B cell (primary cell): ENCODE measurements around the gene RABGAP1L. TPM values are rescaled to one million over a fixed set of nuclear protein-coding genes. Genes with fewer than 3 reads are reported as not detected.

Experiments used
- ATAC-seq: fragments of 200-7000 bp; cut with Tn5 transposase; one replicate; pipeline ENCODE4 v1.10.0; 2021; ENCODE audit warnings: low read depth, mild to moderate bottlenecking, moderate number of reproducible peaks, moderate library complexity
- CTCF ChIA-PET: fragments of 350-600 bp; sonication (Branson Sonifier 250); formaldehyde crosslinking; loops from one replicate; lab custom pipeline; 2021; ENCODE audit warnings: antibody characterized with exemption, inconsistent platforms; lab: Charles Lee
- POLR2A ChIA-PET: fragments of 350-600 bp; sonication (Branson Sonifier 250); formaldehyde crosslinking; loops from one replicate; lab custom pipeline; 2021; ENCODE audit warnings: antibody characterized with exemption; lab: Charles Lee
- DNase-seq: peaks from one replicate; pipeline ENCODE4 v3.0.0; 2013
- H2AFZ ChIP-seq: 2 replicates; pipeline ENCODE4 v1.6.1; 2012; ENCODE audit warnings: mild to moderate bottlenecking, low read depth, low read length; ENCODE audit not compliant: insufficient read depth, poor library complexity, severe bottlenecking
- H3K27ac ChIP-seq, 2 donors: 1 replicate in 1 of 2; 2 replicates in 1 of 2; pipeline ENCODE4 v1.5.1; 2012 to 2013; ENCODE audit warnings: low read length in 2 of 2, mild to moderate bottlenecking in 2 of 2, moderate library complexity in 1 of 2
- H3K27me3 ChIP-seq, 4 experiments: fragments of 200-600 bp in 1 of 4; sonication (generic) in 1 of 4; replicated peaks in 1 of 4; 1 replicate in 2 of 4; 2 replicates in 2 of 4; pipeline versions ENCODE4 v1.6.1 to v1.7.0; 2013 to 2016; ENCODE audit warnings: low read length in 3 of 4, mild to moderate bottlenecking in 2 of 4, mixed read lengths in 1 of 4, moderate library complexity in 1 of 4; ENCODE audit not compliant: insufficient read depth in 4 of 4, control insufficient read depth in 3 of 4; ENCODE audit errors: control extremely low read depth in 1 of 4
- H3K36me3 ChIP-seq, 2 experiments: replicated peaks in 1 of 2; 1 replicate in 1 of 2; 2 replicates in 1 of 2; pipeline versions ENCODE4 v1.6.1 to v1.7.1; 2013; ENCODE audit warnings: low read length in 1 of 2; ENCODE audit not compliant: insufficient read depth in 2 of 2, control insufficient read depth in 1 of 2; ENCODE audit errors: control extremely low read depth in 1 of 2, extremely low read depth in 1 of 2
- H3K4me1 ChIP-seq, 2 donors: fragments of 200-600 bp in 1 of 2; sonication (generic) in 1 of 2; 1 replicate in 1 of 2; 2 replicates in 1 of 2; pipeline versions ENCODE4 v1.5.1 to v1.6.1; 2013 to 2017; ENCODE audit warnings: low read length in 2 of 2; ENCODE audit not compliant: control insufficient read depth in 2 of 2, insufficient read depth in 2 of 2
- H3K4me2 ChIP-seq: replicated peaks from 2 replicates; pipeline ENCODE3; 2012; ENCODE audit warnings: mild to moderate bottlenecking, low read depth, low read length; ENCODE audit not compliant: poor library complexity, severe bottlenecking
- H3K4me3 ChIP-seq, 5 experiments: fragments of 200-600 bp in 1 of 5; sonication (generic) in 1 of 5; 1 replicate in 3 of 5; 2 replicates in 2 of 5; pipeline versions ENCODE4 v1.5.1 to v1.7.0; 2011 to 2016; ENCODE audit warnings: low read length in 4 of 5, mild to moderate bottlenecking in 4 of 5, low read depth in 2 of 5, control low read depth in 1 of 5, moderate library complexity in 1 of 5; ENCODE audit not compliant: insufficient read depth in 1 of 5; ENCODE audit errors: control extremely low read depth in 1 of 5, extremely low read depth in 1 of 5
- H3K79me2 ChIP-seq: fragments of 200-600 bp; sonication (generic); one replicate; pipeline ENCODE4 v1.6.0; 2016; ENCODE audit warnings: low read length; ENCODE audit not compliant: control insufficient read depth, insufficient read depth
- H3K9ac ChIP-seq: fragments of 200-600 bp; sonication (generic); 2 replicates; pipeline ENCODE4 v1.6.1; 2017; ENCODE audit warnings: mild to moderate bottlenecking, low read length, moderate library complexity
- H3K9me3 ChIP-seq, 3 donors: one replicate each; pipeline versions ENCODE4 v1.6.1 to v1.7.1; 2013; ENCODE audit warnings: low read length in 2 of 3; ENCODE audit not compliant: control insufficient read depth in 2 of 3, insufficient read depth in 1 of 3; ENCODE audit errors: control extremely low read depth in 1 of 3
- H4K20me1 ChIP-seq: 2 replicates; pipeline ENCODE4 v1.6.0; 2012; ENCODE audit warnings: mild to moderate bottlenecking, low read length; ENCODE audit not compliant: insufficient read depth, control insufficient read depth, poor library complexity, severe bottlenecking
- H3K27ac Mint-ChIP-seq: one replicate; pipeline ENCODE4 v1.8.0; 2021; ENCODE audit warnings: mixed read lengths
- H3K27me3 Mint-ChIP-seq: one replicate; pipeline ENCODE4 v1.8.0; 2021; ENCODE audit warnings: mixed read lengths
- H3K4me1 Mint-ChIP-seq: one replicate; pipeline ENCODE4 v1.8.0; 2021; ENCODE audit warnings: mixed read lengths
- H3K4me3 Mint-ChIP-seq: one replicate; pipeline ENCODE4 v1.8.0; 2021; ENCODE audit warnings: mixed read lengths
- H3K9me3 Mint-ChIP-seq: one replicate; pipeline ENCODE4 v1.8.0; 2022; ENCODE audit warnings: mixed read lengths; ENCODE audit not compliant: insufficient read depth
- EZH2 ChIP-seq: IDR thresholded peaks from 2 replicates; pipeline ENCODE4 v1.6.1; 2012; ENCODE audit warnings: borderline replicate concordance, low read depth, mild to moderate bottlenecking, moderate library complexity, low read length; ENCODE audit not compliant: insufficient read depth, poor library complexity, severe bottlenecking
- WGBS: methylation state at CpG from one replicate; pipeline ENCODE4 v1.1.5; 2013; ENCODE audit warnings: missing lambda C conversion rate; ENCODE audit not compliant: insufficient coverage; 5-methylcytosine and 5-hydroxymethylcytosine counted together
- intact Hi-C: fragments of 100-400 bp; cut with micrococcal nuclease; formaldehyde crosslinking; loops from one replicate; pipeline ENCODE4 v1.10.0; 2022
- polyA plus RNA-seq: library from polyadenylated mRNA; depleted of rRNA; stranded (reverse); fragments of >200 nt; gene quantifications from 2 replicates; pipeline ENCODE4 v1.2.3, GENCODE V29; 2012
- total RNA-seq, 2 donors: library from RNA; stranded (reverse); fragments of 120-200 nt in 1 of 2; gene quantifications; 1 replicate in 1 of 2; 2 replicates in 1 of 2; pipeline versions ENCODE4 v1.2.3 to v1.2.4, GENCODE V29; 2013 to 2022
- TF ChIP-seq, protein P1 (sequence below): fragments of 200-600 bp; IDR thresholded peaks from one replicate; pipeline ENCODE4 v1.8.0; 2022; ENCODE audit warnings: antibody characterized with exemption, mild to moderate bottlenecking

RABGAP1L gene
- total and polyA plus RNA-seq, 2 donors (not counting 1 experiment from before 2014, with no cell fraction given) = 34.9 to 159 TPM

- ATAC-seq (no peak), DNase-seq (no peak)
- Histone ChIP-seq H3K27me3 (no peaks in the 10 kb centered on the region), H3K79me2 (no peaks in the 10 kb centered on the region), H3K4me1 (no peaks in the 10 kb centered on the region), H3K36me3 (no peaks in the 10 kb centered on the region), H3K4me2 (no peak overlapping the region), H4K20me1 (no peaks in the 10 kb centered on the region), H3K27ac (no peak overlapping the region), H3K9me3 (no peaks in the 10 kb centered on the region), H3K4me3 (no peak overlapping the region), H2AFZ (no peak overlapping the region), H3K9ac (no peak overlapping the region)
- Mint-ChIP-seq H3K27ac (no peak overlapping the region), H3K4me3 (no peak overlapping the region), H3K4me1 (peaks cover 11% of the 10 kb centered on the region), H3K9me3 (no peaks in the 10 kb centered on the region), H3K27me3 (no peaks in the 10 kb centered on the region)
- POLR2A ChIA-PET = no interaction called here
- no CpG with 5 or more reads among the region's 2 CpGs for WGBS
- intact Hi-C loops = no loop called here
- CTCF ChIA-PET = interaction anchor here (0.8 to 4.7 kb wide), 4 partner anchors 21 to 358 kb away, joined by 3 to 40 read pairs (median 7); no protein-coding TSS in a partner anchor
- TF ChIP-seq, protein P1, sequence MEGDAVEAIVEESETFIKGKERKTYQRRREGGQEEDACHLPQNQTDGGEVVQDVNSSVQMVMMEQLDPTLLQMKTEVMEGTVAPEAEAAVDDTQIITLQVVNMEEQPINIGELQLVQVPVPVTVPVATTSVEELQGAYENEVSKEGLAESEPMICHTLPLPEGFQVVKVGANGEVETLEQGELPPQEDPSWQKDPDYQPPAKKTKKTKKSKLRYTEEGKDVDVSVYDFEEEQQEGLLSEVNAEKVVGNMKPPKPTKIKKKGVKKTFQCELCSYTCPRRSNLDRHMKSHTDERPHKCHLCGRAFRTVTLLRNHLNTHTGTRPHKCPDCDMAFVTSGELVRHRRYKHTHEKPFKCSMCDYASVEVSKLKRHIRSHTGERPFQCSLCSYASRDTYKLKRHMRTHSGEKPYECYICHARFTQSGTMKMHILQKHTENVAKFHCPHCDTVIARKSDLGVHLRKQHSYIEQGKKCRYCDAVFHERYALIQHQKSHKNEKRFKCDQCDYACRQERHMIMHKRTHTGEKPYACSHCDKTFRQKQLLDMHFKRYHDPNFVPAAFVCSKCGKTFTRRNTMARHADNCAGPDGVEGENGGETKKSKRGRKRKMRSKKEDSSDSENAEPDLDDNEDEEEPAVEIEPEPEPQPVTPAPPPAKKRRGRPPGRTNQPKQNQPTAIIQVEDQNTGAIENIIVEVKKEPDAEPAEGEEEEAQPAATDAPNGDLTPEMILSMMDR = no peak
- no peak for TF ChIP-seq EZH2
These were observed 607.4 kb downstream of the RABGAP1L start for GRCh38 chr1:174766727-174767126.

DNA sequence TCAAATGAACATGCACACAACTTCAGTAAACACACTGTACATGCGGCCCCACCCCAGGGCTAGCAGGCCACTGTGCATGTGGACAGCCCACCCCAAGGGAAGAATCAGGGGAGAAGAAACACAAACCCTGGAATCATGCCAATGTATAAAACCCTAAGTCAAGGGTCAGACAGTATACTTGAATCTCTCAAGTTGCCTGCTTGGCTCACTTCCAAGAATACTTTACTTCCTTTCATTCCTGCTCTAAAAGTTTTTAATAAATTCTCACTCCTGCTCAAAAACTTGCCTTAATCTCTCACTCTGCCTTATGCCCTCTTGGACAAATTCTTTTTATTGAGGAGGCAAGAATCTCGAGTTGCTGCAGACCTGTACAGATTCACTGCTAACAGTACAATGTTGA lies 609.2 kb downstream of the RABGAP1L start:
- H3K27me3 Mint-ChIP-seq = no peaks in the 10 kb centered on the region
- Histone ChIP-seq H4K20me1 (no peaks in the 10 kb centered on the region), H3K36me3 (no peaks in the 10 kb centered on the region), H3K27ac (no peak overlapping the region), H3K4me3 (no peak overlapping the region), H3K9ac (no peak overlapping the region), H3K27me3 (no peaks in the 10 kb centered on the region), H3K9me3 (no peaks in the 10 kb centered on the region), H3K79me2 (no peaks in the 10 kb centered on the region), H3K4me2 (no peak overlapping the region), H3K4me1 (no peaks in the 10 kb centered on the region), H2AFZ (no peak overlapping the region)
- POLR2A ChIA-PET = no interaction called here
- intact Hi-C loops = no loop called here
- 80% methylated on average over 1 of the region's 2 CpGs for WGBS
- no peaks in the 10 kb centered on the region for H3K9me3 Mint-ChIP-seq
- CTCF ChIA-PET = interaction anchor here (1.0 to 4.7 kb wide), 2 partner anchors 216 to 231 kb away, joined by 4 to 40 read pairs; no protein-coding TSS in a partner anchor
- H3K4me1 Mint-ChIP-seq = peaks cover 11% of the 10 kb centered on the region
- TF ChIP-seq EZH2 = no peak
- TF ChIP-seq, protein P1 = no peak
- no peak overlapping the region for H3K4me3 Mint-ChIP-seq
- peak overlapping the region; percentile 47 for H3K27ac Mint-ChIP-seq
- ATAC-seq (no peak), DNase-seq (no peak)
